HG03097 (cell line): ENCODE data around the gene THY1.
"Not testable (repeated sequence)": the region's sequence is repeated elsewhere in the genome, so short reads cannot be mapped to it uniquely, and the experiment has no call there.

Experiments
- ATAC-seq: cut with Tn5 transposase; IDR thresholded peaks from one replicate; pipeline ENCODE4 v1.9.1; 2021; ENCODE audit not compliant: unreplicated experiment, low FRiP score

THY1 gene

DNA sequence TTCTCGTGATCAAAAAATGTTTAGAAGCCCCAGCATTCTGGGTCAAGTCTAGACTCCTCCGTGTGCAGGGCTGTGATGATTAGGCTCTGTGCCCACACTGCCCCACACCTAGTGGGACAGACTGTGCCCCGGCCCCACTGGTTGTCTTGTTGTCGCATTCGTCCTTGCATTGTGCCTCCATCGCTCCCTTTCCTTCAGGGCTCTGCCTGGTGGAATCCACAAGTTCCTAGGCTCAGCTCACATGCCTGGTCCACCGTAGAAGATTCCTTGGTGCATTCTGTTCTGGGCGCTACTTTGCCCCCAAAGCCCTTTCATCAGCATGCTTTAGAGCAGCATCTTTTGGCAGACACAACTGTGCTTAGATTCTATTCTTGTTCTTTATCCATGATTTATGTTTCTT lies 23.5 kb upstream of the THY1 start:
- ATAC-seq = no peak

DNA sequence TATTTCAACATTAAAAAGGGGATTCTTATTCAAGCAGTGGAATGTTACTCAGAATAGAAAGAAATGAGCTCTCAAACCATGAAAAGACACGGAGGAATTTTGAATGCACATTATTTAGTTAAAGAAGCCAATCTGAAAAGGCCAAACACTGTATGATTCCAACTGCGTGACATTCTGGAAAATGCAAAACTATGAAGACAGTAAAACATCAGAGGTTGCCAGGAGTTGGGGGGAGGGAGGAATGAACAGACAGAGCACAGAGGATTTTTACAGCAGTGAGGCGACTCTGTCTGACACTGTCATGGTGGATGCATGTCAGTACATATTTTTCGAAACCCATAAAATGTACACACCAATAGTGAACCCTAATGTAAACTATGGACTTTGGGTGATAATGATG lies 22.9 kb upstream of the THY1 start:
- no peak for ATAC-seq

DNA sequence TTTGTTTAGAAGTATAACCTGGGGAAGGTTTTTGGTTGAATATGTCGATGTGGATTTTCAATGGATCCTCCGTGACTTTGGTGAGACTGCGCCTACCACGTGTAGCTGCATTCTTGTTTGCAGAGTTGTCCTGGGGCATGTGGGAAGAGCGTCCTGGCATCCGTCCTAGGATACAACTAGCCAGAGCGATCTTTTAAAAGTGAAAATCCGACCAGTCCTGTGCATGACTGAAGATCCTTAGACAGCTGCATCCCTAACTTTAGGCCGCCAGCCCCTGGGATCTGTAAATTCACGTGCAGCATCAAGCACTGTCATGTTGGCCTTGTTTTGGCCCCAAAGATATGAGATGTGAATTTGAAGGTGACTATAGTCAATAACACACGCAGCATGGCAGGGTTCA lies 22.4 kb upstream of the THY1 start:
- ATAC-seq = no peak

DNA sequence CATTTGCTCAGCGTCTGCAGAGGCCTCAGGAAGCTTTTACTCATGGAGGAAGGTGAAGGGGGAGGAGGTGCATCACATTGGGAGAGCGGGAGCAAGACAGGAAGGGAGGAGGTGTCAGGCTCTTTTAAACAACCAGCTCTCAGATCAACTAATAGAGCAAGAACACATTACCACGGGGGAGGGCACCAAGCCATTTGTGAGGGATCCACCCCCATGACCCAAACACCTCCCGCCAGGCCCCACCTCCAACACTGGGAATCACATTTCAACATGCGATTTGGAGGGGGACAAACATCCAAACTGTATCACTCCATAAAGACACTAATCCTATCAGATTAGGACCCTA lies 18.9 kb upstream of the THY1 start:
- ATAC-seq = no peak

DNA sequence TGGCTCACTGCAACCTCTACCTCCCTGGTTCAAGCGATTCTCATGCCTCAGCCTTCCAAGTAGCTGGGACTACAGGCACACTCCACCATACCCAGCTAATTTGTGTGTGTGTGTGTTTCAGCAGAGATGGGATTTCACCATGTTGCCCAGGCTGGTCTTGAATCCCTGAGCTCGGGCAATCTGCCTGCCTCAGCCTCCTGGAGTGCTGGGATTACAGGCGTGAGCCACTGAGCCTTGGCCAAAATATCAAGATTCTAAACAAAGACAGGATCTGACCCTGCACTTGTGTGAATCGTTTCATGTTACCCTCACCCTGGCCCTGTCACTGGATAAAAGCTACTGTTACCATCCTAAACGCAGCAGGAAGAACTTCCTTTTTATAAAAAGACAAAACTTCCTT lies 15.6 kb upstream of the THY1 start:
- ATAC-seq = no peak

DNA sequence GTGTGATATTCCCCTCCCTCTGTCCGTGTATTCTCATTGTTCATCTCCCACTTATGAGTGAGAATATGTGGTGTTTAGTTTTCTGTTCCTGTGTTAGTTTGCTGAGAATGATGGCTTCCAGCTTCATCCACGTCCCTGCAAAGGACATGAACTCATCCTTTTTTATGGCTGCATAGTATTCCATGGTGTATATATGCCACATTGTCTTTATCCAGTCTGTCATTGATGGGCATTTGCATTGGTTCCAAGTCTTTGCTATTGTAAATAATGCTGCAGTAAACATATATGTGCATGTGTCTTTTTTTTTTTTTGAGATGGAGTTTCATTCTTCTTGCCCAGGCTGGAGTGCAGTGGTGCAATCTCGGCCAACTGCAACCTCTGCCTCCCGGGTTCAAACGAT lies 14.5 kb upstream of the THY1 start:
- ATAC-seq = not testable (repeated sequence)

DNA sequence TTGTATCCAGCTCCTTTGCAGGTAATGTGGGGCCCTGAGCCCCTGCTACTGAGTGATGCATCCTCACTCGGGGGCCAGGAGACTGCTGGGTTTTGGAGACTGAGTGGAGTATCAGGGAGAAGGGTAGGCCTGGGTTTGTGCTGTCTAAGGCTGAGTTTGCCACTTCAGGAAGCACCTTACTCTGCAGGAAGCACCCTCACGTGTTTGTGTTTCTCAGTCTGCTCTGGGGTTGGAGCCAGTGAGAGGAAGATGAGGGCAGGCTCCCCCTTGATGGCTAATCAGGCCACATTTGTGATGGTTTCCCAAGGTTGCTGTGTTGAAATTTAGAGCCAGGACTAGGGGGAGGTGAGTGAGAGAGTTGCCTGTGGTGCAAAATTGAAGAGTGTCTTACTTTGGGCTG lies 13.7 kb upstream of the THY1 start:
- no peak for ATAC-seq

DNA sequence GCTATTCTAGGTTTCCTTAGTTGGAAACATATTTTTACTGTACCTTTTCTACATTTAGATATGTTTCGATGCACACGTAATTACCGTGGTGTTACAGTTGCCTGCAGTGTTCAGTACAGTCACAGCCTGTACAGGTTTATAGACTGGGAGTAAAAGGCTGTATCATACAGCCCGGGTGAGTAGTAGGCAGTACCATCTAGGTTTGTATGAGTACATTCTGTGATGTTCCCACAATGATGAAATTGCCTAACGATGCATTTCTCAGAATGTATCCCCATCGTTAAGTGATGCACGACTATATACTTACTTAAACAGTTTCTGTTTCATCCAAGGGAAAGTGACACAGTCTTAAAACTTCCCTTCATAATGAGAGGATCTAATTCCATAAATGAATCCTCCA lies 13.1 kb upstream of the THY1 start:
- no peak for ATAC-seq

DNA sequence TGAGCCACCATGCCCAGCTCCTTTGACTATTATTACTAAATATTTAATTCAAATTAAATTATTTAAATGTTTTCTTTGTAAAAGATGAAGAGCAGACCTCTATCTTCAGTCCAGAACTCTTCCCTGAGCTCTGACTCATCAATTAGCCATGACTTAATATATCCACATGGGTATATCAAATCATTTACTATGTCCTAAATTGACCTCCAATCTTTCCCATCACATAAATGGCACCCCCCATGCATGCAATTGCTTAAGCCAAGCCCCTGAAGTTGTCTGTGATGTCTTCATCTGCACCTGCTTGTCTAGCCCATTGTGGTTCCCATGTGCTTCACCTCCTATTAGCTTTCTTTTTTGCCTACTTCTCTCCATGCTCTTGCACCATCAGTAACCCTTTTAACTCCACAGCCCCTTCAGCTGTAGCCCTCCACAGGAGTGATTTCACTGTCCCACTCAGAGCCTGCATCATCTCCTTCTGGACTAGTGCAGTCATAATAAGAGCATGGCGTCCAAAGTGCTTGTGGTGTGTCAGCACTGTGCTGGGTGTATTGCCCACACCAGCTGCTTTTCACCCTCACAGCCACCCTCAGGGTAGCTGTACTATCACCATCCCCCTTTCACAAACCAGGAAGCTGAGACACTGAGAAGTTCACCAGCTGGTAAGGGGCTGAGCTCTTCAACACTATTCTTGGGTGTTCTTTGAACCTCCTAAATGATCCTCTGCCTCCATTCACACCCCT lies 11.8 kb upstream of the THY1 start:
- ATAC-seq = no peak

DNA sequence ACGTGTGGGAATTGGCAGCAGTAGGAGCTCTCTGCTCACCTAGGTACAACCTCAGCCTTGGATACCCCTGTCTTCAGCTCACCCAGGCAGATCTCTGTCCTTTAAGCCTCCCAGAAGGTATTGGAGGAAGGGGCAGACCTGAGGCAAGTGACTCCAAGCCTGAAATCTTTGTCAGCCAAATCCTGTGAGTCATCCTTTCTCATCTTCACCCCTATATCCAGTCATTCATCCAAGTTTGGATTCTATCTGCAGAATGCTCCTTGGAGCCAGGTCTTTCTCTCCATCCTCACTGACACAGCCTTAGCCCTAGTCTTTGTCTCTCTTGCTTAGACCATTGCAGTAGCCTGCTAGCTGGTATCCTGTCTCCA lies 10.4 kb upstream of the THY1 start:
- no peak for ATAC-seq

DNA sequence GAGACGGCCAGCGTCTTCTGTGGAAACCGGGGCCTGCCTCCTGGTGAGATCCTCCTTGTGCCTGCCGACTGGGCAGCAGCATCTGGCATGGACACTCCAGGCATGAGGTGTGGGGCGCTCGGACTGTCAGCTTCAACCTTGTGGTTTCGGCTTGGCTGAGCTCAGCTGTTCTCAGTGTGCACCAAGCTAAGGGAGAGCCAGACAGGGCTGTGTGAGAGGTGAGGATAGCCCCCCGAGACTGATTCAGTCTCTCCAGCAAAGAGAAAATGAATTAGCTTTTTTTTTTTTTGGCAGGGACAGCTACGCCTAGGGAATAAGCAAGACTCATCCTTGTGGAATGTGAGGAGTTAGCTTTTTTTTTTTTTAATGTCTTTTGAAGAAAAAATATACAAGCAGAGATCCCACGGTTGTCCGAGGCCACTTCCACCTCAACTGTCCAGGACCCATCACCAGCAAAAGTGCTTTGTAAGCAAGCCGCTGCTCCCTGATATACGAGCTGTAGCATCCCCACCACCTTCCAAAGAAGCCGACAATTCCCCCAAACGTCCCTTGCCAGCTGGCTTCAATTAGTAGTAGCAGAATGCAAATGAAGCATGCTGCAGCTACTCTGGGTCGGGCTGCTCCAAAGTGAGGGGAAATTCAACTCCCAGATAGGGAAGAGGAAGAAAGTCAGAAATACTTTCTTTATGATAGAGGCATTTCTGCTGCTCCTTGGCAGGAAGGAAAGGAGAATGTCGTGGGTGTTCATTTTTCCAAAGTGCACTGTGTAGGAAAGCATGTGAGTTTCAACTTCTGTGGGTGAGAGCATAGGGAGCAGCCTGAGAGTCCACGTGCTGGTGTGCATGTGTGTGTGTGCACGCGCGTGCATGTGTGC lies 9.7 kb upstream of the THY1 start:
- ATAC-seq = no peak

DNA sequence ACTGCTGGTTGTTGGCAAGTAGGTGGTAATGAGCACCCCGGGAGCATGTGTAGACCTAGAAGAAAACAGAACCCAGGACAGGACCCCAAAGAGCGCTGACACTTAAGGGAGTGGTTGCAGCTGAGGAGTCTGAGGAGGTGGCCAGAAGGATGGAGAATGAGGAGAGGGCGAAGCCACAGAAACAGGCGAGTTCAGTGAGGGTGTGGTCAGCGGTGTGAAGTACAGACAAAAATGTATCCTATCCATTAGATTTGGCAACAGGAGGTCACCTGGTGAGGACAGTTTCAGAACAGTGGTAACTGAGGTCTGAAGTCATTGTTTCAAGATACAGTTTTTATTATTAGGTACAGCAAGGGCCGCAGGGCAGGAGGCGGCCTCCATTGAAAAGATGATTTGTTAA lies 8.6 kb upstream of the THY1 start:
- no peak for ATAC-seq

DNA sequence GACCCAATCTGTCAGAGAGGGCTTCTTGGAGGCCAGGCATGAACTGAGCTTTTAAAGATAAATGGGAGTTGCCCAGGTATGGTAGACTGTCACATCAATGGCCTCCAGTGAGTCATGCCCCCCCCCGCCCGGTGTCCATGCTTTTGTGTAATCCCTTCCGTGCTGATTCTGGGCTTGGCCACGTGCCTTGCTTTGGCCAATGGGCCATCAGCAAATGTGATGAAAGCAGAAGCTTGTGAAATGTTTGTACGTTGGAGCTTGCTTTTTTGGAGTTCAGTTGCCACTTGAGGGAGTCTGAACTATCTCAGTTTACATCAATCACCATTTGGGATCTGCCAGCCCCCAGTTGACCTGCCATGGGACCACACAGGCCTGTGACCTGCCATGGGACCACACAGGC lies 4.3 kb upstream of the THY1 start:
- no peak for ATAC-seq

DNA sequence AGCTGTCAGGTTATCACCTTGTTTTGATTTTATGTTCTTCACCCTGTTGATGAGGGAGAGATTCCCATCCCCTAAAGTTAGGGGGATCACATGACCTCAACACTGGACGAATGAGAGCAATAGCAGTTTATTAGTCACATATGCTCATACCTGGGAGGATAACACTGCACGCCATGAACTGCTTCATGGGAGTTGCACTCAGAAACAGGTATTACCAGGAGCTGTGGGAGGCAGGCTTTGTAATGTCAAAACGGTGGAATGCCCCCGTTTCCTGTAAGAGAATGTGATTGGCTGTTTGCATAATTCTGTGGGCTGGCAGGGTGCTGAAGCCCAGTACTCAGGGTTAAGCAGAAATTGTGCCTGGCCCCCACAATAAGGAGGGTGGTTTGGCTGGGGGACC lies 3.2 kb upstream of the THY1 start:
- ATAC-seq = no peak

DNA sequence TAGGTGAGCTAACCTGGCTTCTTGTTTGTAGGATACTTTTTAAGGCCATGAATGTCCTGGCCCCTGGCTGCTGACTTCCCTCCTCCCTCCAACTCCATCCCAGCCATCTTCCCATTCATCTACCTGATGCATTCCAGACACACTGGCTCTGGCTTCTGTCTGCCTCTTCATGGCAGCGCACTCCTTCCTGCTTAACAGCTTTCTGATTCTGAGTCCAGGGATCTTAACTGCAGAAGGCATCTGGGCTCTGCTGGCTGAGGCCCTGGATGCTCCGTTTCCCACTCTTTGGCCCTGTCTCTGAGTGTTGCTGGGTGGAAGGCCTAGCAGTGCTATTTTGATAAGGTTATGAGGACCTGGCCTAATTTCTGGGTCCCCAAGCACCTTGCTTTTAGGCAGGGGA lies 1.8 kb upstream of the THY1 start:
- ATAC-seq = no peak

DNA sequence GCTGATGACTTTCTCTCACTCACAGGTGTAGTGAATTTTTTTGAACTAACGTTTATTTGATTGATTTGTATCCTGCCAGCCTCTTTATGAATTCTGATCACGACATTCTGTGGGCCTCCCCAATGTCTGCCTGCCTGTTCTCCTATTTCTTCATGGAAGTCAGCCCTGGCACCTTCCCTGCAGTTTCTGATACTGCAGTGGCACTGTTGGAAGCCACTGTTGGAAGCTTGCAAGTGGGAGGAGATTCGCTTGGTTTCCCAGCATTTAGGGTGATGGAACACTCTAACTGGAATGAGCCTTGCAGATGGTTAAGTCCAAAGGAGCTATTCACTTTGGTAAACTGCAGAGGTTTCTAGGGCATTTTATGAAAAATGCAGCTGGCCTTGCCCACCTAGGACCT lies 1.3 kb upstream of the THY1 start:
- ATAC-seq = no peak

DNA sequence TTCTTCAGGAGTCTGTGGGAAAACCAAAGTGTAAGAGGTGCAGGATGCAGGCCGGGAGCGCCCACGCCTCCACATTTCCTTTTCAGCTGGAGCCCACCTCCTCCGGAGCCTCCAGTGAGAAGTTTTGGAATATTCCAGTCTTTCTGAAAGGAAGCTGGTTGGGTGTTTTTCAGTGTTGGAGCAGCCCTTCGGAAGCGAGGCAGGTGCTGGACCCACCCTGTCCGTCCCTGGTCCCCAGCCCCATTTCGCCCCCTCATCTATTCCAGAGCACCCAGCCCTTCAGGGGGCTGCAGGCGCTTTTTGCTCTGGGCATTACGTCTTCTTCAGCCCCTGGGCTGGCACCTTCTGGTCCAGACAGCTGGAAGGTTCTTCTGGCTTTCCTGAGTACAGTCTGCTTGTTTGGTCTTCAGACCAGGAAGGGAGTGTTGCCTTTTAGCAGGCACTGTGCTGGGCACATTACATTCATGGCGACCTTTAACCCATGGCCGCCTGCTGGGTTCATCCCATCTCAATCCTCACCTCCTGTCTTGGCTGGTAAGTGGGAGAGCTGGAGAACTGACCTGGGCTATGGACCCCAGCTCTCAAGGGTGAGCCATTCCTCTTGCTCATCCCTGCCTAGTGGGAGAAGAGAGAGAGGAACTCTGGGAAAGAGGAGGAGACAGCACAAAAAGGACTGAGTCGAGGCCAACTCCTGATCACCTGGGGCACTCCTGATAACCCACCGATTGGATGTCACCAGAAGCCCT lies 710 bp upstream of the THY1 start:
- no peak for ATAC-seq

DNA sequence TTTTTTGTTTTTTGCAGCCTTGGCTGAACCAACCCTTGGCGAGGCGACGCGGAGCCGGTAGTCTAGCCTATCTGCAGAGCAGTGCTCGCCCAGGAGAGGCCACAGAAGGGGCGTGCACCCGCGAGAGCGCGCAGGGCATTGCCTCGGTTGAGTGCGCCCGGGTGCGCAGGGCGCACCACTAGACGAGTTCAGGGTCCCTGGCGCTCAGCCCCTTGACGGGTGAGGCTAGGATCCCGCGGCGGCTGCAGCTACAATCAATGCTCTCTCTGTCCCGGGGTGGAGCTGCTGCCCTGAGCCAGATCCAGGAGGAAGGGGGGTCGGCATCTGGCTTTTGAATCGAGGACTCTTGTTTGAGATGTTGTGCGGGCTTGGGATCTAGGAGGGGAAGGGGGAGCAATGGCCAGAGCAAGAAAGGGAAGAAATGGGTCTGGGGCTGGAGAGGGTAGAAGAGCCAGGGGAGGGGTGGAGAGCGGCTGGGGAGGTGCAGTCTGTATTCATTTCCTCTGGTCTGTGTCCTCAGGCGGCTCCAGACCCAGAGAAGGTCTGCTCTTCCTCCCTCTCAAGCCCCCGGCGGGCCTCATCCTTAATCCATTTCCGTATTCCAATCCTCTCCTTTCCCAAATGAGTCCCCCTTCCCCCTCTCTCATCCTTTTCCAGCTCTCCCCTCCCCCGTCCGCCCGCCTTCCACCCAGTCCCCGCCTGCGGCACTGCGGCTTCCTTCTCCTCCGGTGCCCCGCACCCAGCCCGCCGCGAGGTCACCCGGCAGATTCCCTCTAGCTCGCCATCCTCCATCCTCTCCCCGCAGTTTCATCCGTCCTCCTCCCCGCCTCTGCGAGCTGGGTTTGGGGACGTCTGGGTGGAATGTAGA lies 797 bp downstream of the THY1 start:
- ATAC-seq = no peak

DNA sequence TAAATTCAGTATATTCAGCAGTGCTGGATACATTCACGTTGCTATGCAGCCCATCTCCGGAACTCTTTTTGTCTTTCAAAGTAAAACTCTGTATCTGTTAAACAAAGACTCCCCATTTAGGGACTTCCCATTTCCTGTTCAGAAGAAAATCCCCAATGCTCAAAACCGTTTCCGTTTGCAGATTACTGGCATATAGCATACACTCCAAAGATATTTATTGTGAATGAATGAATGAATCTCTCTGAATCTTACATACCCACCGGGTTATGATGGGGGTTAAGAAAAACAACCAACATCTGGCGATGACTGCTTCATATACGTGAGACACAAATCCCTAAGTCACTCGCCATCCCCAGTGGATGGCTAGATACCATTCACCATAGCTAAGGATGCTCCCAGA lies 1.6 kb downstream of the THY1 start:
- no peak for ATAC-seq

DNA sequence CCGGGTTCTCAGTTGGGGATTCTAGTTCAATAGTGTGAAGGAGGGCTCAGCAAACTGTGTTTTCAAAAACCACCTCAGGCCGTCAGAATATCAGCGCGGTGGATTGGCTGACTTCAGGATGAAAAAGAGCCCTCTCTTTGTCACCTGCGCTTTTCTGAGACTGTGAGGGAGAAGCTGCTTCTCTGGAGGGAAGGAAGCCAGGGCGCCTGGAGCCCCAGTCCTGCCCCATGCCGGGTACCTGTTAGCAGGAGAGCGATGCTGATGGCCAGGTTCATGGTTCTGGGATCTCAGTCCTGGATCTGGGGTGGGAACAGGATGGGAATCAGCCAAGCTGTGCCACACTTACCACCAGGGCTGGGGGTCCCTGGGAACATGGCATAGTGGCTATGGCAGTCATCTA lies 2.3 kb downstream of the THY1 start:
- ATAC-seq = no peak
